Left cardiac atrium (tissue), 4 donors: ENCODE measurements around the gene ZNF860. TPM values are rescaled to one million over a fixed set of nuclear protein-coding genes. Genes with fewer than 3 reads are reported as not detected.

ENCODE experiments used
- ATAC-seq, 2 donors: fragments of 200-7000 bp; cut with Tn5 transposase; one replicate each; pipeline ENCODE4 v1.9.1; 2020; ENCODE audit warnings: mild to moderate bottlenecking in 2 of 2, moderate library complexity in 2 of 2
- DNase-seq: peaks from one replicate; pipeline ENCODE4 v3.0.0-alpha.2; 2020
- intact Hi-C, 2 donors: fragments of 100-400 bp; cut with DNase I; formaldehyde crosslinking; loops; one replicate each; pipeline versions ENCODE4 v1.14.1 to v1.15.1; 2022 to 2023
- total RNA-seq, 2 donors: library from RNA; stranded (reverse); fragmentation: NEBNext Ultra II Directional; extraction: Animal tissue kit (Norgen Biotek cat#: 25700); gene quantifications; one replicate each; pipeline ENCODE4 v1.2.1, GENCODE V29; 2021
- donor health status: DM: no; HTN: yes; CAD: no.
- donor health status: DM: no; HTN: yes; CAD: no; lungs with severe emphysema.
- donor health status: DM: yes; HTN: yes; CAD: no.
- donor health status: Dilated cardiomyopathy.

ZNF860 gene
- total RNA-seq, 2 donors from 2014 or later: 0.13 to 0.29 TPM

GRCh38 chr3:32022947-32023346 lies 41.4 kb downstream of the ZNF860 start:
- intact Hi-C loops: loop anchor here in 1 of 2 donors (5.0 kb wide), 1 partner anchor 124 kb away; no protein-coding TSS in a partner anchor
- DNase-seq: no peak
- ATAC-seq: no peak

- no peak for ATAC-seq
- no peak for DNase-seq
- intact Hi-C loops: no loop called here
Observed at GRCh38 chr3:32026593-32026992, 45.0 kb downstream of the ZNF860 start.

GRCh38 chr3:32037932-32038267 lies 56.4 kb downstream of the ZNF860 start:
- peak; percentile 14 to 40 for ATAC-seq
- intact Hi-C loops: no loop called here
- no peak for DNase-seq

- peak in 1 of 2 donors; percentile 25 for ATAC-seq
- intact Hi-C loops: loop anchor here in 1 of 2 donors (10.0 kb wide), 1 partner anchor 63 kb away; the partner anchor contains the start of gene GPD1L
- no peak for DNase-seq
Observed at GRCh38 chr3:32041316-32041715, 59.8 kb downstream of the ZNF860 start.

Other genes with a start within 250 kb of the ZNF860 start
- gene OSBPL10, start 488 bp upstream of the ZNF860 start, total RNA-seq: 1 to 10 TPM; 5.7 to 5.8 TPM
- 100 to 1,000 TPM; 177 to 253 TPM for gene GPD1L, start 124.9 kb downstream of the ZNF860 start, total RNA-seq